ENCODE measurements around the gene FOXD4.
"Not testable (repeated sequence)": the region's sequence is repeated elsewhere in the genome, so short reads cannot be mapped to it uniquely, and the experiment has no call there.

FOXD4 gene

DNA sequence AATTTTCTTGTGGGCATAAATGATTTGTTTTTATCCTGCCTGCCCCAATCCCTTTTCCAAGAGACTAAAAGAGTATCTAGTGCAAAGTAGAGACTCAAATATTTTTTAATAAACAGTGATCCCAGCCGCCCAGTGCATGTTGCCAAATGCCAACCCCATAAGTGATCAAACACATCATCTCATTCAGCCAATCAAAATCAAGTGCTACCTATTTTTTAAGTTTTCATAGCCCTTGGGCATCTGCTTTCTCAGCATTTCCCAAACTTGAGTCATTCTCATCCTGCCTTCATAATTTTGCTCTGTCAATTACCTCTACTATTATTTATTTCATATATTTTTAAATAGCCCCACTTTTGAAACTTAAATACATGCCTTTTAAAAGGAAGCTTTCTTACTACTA is 27.4 kb downstream of the FOXD4 start:
- DNase-seq, result not testable (repeated sequence)

DNA sequence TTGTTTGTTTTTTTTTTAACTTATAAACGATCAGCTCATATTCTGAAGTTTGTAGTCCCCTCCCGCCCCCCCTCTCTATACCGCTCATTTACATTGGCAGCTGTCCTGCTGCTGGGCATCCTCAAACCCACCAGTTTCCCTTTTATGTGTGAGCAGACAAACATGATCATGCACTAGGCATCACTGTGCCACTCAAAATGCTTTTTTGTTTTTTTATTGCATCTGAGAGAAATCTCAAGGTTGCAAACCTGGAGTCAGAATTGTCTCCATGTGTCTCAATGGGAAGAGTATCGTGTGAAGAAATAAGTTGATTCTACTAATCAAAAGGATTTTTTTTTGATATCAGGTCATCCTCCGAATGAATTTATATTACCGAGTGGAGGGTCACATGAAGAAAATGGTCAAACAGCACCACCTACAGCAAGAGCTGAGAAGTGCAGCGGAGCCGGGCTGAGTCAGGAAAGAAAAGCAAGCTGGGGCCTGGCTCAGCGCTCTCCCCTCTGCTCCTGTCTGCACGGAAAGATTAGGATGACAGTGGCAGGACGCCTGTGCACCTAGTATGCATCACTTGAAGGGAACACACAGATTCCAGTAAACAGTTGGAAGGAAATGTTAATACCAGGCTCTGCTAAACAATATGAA is 29.7 kb downstream of the FOXD4 start:
- peak; percentile 18 for DNase-seq

DNA sequence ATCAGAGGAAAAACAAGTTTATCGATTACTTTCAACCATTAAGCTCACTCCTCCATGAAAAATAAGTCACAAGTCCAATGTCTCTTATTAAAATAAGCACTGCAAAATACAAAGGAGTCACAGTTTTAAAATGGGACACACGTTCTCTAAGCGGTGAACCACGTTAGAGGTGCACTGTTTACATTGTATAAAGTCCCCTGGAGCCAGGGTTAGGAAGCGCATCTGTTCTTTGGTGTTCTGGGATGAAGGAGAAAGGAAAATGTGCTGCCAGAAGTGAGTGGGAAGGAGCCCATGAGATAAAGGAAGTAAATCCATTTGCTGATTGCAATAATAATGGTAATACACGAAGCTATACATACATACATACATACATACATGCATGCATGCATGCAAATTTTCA is 30.4 kb downstream of the FOXD4 start:
- DNase-seq, result not testable (repeated sequence)

DNA sequence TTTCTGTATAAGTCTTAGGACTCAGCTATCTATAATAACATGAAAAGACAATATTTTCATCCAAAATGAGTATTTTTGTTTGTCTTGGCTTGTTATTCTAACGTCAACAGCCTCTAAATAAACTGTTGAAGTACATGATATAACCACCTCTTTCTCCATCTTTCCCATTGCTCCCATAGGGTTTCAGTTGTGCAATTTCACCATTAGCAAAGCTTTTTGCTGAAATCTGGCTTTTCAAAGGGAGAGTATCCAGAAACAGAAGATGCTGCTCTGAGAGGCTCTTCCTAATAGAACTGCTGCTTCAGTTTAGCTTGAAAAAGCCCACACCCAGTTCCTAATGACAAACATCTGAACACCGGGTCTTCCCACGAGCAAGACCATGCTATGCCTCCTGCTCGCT is 31.1 kb downstream of the FOXD4 start:
- not testable (repeated sequence) for DNase-seq

DNA sequence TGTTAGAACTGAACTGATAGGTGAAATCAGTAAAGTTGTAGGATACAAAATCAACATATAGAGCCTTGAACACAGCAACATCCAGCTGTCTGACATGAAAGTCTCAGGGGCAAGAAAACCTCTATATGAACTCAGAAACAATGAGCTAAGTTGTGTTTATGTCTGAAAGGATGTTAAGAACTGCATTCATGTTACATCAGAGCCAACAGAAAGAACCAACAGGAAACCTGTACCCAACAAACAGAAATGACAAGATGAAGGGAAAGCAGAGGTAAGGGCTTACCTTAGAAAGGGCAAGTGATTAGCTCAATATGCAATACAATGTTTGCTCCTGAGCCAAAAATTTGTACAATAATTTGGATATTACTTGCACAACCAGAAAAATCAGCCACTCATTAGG is 31.5 kb downstream of the FOXD4 start:
- DNase-seq, result not testable (repeated sequence)

DNA sequence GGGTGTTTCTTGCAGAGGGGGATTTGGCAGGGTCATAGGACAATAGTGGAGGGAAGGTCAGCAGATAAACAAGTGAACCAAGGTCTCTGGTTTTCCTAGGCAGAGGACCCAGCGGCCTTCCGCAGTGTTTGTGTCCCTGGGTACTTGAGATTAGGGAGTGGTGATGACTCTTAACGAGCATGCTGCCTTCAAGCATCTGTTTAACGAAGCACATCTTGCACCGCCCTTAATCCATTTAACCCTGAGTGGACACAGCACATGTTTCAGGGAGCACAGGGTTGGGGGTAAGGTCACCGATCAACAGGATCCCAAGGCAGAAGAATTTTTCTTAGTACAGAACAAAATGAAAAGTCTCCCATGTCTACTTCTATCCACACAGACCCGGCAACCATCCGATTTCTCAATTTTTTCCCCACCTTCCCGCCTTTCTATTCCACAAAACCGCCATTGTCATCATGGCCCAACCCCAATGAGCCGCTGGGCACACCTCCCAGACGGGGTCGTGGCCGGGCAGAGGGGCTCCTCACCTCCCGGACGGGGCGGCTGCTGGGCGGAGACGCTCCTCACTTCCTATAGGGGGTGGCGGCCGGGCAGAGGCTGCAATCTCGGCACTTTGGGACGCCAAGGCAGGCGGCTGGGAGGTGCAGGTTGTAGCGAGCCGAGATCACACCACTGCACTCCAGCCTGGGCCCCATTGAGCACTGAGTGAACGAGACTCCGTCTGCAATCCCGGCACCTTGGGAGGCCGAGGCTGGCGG is 35.1 kb downstream of the FOXD4 start:
- not testable (repeated sequence) for DNase-seq

DNA sequence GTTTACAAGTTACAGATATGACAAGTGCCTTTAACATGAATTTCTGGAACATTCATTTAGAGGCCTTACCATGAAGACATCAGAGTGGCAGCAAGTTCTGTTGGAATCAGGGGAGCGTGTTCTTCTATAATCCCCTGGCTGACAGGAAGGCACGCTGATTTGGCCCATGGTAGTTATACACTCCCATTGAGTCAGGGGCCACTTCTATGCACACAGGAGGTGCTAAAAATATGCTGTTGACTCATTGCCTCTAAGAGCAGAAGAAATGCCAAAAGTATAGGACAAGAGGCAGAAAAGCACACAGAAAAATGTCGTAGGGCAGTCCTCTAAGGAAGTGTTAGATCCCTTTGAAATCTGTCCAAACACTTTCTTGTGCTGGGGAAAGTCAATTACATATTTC is 39.9 kb downstream of the FOXD4 start:
- not testable (repeated sequence) for DNase-seq

DNA sequence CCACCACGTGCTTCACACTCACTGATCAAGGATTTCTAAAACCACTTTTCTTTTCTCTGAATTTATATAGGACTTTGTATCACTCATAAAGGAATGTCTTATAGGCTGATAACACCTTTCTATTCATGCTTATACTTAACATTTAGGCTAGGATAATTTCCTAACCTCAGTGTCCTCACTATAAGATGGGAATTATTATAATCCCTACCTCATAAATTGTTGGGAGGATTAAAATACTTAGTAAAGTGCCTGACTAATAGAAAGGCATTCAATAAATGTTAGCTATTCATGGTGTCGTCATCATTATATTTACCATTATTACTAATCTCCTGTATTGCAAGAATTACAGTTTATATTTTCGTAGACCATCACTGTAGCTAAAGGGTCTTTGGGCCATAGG is 41.8 kb downstream of the FOXD4 start:
- DNase-seq, result not testable (repeated sequence)

DNA sequence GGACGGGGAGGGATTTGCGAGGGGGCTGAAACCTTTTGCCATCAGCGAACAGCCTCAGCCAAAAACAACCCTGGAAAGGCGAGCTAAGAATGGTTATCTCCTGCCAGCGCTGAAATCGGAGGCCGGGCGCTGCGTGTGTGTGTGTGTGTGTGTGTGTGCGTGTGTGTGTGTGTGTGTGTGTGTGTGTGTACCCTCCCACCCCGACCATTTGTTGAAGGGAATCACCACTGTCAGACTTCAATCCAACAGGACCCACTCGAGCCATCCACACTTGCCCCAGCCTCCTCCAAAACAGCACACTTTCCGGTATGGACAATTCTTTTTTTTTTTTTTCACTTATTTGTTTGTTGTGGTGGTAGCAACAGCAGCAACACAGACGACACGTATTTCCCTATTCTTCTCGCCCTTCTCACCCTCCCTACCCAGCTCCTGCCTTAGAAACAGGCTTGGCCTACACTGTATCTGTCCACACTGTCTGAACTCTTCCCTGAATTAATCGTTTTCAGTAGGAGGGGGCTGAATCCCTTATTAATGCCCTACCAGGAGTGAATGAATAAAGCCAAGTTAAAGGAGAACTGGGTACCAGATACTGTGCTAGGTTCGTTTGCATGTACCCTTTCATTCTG is 44.2 kb downstream of the FOXD4 start:
- peak; percentile 3 for DNase-seq

DNA sequence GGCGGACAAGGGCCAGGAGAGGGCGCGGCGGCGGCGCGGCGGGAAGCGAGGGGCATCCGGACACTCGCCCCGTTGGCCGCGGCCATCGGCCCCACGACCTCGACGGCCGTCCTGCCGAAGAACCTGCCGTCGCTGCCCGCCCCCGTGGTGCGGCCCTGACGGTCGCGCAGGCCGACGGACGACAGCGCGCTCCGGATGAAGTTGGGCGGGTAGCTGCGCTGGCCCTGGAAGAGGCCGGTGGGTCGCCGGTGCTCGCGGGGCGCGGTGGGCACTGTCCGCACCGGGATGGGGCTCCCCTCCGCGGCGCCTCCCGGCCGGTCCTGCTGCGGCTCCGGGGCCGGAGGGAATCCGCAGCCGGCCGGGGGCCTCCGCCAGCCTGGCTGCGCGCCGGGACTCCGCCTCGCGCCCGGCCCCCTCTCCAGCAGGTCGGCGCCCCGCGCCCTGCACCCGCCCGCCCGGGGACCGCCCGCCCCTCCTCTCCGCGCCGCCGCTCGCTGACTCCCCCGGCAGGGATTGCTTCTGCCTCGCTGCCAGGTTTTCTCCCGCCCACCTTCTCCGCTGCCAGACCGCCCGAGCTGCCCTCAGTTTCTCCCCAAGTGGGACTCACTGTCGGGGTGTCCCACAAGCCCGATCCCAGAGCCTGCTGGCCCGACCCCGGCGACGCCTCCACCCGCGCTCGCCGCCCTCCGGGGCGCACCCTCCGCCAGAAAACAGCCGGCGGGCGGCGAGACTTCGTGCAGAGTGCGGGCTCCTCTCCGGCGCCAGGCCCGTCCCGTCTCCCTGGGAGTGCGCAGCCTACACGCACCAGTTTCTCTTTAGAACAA is 44.9 kb downstream of the FOXD4 start:
- DNase-seq, result peak; percentile 48

Measured in eye (tissue), 1 donor.